HEK293 (cell line): Measurements from ENCODE around the gene TJP3.

Experiments used
- CTCF ChIA-PET: fragments of 350-600 bp; formaldehyde crosslinking; extraction: SDS; loops from one replicate; lab custom pipeline; 2021; ENCODE audit warnings: antibody characterized with exemption; lab: Yijun Ruan, JAX
- POLR2A ChIA-PET: fragments of 300-600 bp; formaldehyde crosslinking; extraction: SDS; loops from one replicate; lab custom pipeline; 2020; ENCODE audit warnings: antibody characterized with exemption, inconsistent platforms; lab: Yijun Ruan, JAX
- H3K27ac ChIP-seq: fragments of 200-500 bp; sonication (Bioruptor generic); 2 replicates; pipeline ENCODE4 v1.5.1; 2014; ENCODE audit warnings: low read depth, low read length, control low read depth, inconsistent platforms; ENCODE audit errors: extremely low read depth
- H3K36me3 ChIP-seq, 2 experiments: fragments of 200-500 bp in 1 of 2; sonication (Bioruptor generic) in 1 of 2; 1 replicate in 1 of 2; 2 replicates in 1 of 2; pipeline ENCODE4 v1.5.1; 2014 to 2017; ENCODE audit warnings: inconsistent platforms in 2 of 2, low read length in 2 of 2; ENCODE audit not compliant: control insufficient read depth in 2 of 2, insufficient read depth in 1 of 2
- H3K4me1 ChIP-seq: fragments of 200-500 bp; sonication (Bioruptor generic); 2 replicates; pipeline ENCODE4 v1.5.1; 2014; ENCODE audit warnings: mild to moderate bottlenecking, low read length, inconsistent platforms; ENCODE audit not compliant: control insufficient read depth, insufficient read depth
- H3K4me3 ChIP-seq: 2 replicates; pipeline ENCODE4 v1.5.1; 2011; ENCODE audit warnings: low read depth, mild to moderate bottlenecking, control low read depth, low read length, moderate library complexity
- H3K9me3 ChIP-seq: fragments of 200-500 bp; sonication (Bioruptor generic); 2 replicates; pipeline ENCODE4 v1.5.1; 2014; ENCODE audit warnings: low read depth, low read length, inconsistent platforms; ENCODE audit not compliant: control insufficient read depth, insufficient read depth
- ATF2 ChIP-seq: fragments of 450-650 bp; formaldehyde crosslinking; IDR thresholded peaks from 2 replicates; pipeline ENCODE4 v1.5.1; 2016; ENCODE audit warnings: missing biosample characterization, missing genetic modification characterization, low read depth
- BCL11B ChIP-seq: fragments of 450-650 bp; formaldehyde crosslinking; IDR thresholded peaks from 2 replicates; pipeline ENCODE4 v1.5.1; 2016; ENCODE audit warnings: low read depth, missing biosample characterization, missing genetic modification characterization
- FEZF1 ChIP-seq: fragments of 450-650 bp; formaldehyde crosslinking; IDR thresholded peaks from 2 replicates; pipeline ENCODE4 v1.5.1; 2016; ENCODE audit warnings: missing biosample characterization, missing genetic modification characterization
- HOXA7 ChIP-seq: sonication (generic); formaldehyde crosslinking; IDR thresholded peaks from 2 replicates; pipeline ENCODE4 v1.8.1; 2022; ENCODE audit warnings: missing genetic modification reagents, borderline replicate concordance
- IKZF3 ChIP-seq: fragments of 450-650 bp; IDR thresholded peaks from 2 replicates; pipeline ENCODE4 v1.5.0; 2018; ENCODE audit warnings: missing biosample characterization, mild to moderate bottlenecking, missing genetic modification characterization, moderate library complexity
- INSM2 ChIP-seq: fragments of 450-650 bp; formaldehyde crosslinking; IDR thresholded peaks from 2 replicates; pipeline ENCODE4 v1.5.1; 2016; ENCODE audit warnings: missing biosample characterization, missing genetic modification characterization
- PATZ1 ChIP-seq: fragments of 450-650 bp; formaldehyde crosslinking; IDR thresholded peaks from 2 replicates; pipeline ENCODE4 v1.5.1; 2016; ENCODE audit warnings: missing biosample characterization, missing genetic modification characterization
- ZBTB49 ChIP-seq: fragments of 450-650 bp; formaldehyde crosslinking; IDR thresholded peaks from 2 replicates; pipeline ENCODE4 v1.5.1; 2016; ENCODE audit warnings: missing biosample characterization, missing genetic modification characterization, low read depth
- ZFP37 ChIP-seq: fragments of 450-650 bp; formaldehyde crosslinking; IDR thresholded peaks from 2 replicates; pipeline ENCODE4 v1.5.1; 2016; ENCODE audit warnings: missing biosample characterization, missing genetic modification characterization
- ZNF112 ChIP-seq: fragments of 450-650 bp; formaldehyde crosslinking; IDR thresholded peaks from 2 replicates; pipeline ENCODE4 v1.5.0; 2017; ENCODE audit warnings: missing biosample characterization, missing genetic modification characterization
- ZNF138 ChIP-seq: fragments of 450-650 bp; formaldehyde crosslinking; IDR thresholded peaks from 2 replicates; pipeline ENCODE4 v1.5.1; 2016; ENCODE audit warnings: missing biosample characterization, missing genetic modification characterization, borderline replicate concordance
- ZNF19 ChIP-seq: fragments of 450-650 bp; formaldehyde crosslinking; IDR thresholded peaks from 2 replicates; pipeline ENCODE4; 2016; ENCODE audit warnings: missing biosample characterization, missing genetic modification characterization, low read depth
- ZNF2 ChIP-seq: fragments of 450-650 bp; formaldehyde crosslinking; IDR thresholded peaks from 2 replicates; pipeline ENCODE4 v1.5.1; 2016; ENCODE audit warnings: missing biosample characterization, missing genetic modification characterization
- ZNF202 ChIP-seq: fragments of 450-650 bp; formaldehyde crosslinking; IDR thresholded peaks from 2 replicates; pipeline ENCODE4 v1.5.1; 2016; ENCODE audit warnings: missing biosample characterization, missing genetic modification characterization, borderline replicate concordance
- ZNF248 ChIP-seq: fragments of 450-650 bp; formaldehyde crosslinking; IDR thresholded peaks from 2 replicates; pipeline ENCODE4 v1.5.1; 2017; ENCODE audit warnings: missing biosample characterization, missing genetic modification characterization
- ZNF37A ChIP-seq: fragments of 450-650 bp; IDR thresholded peaks from 2 replicates; pipeline ENCODE4 v1.5.1; 2018; ENCODE audit warnings: missing biosample characterization, missing genetic modification characterization
- ZNF48 ChIP-seq: fragments of 450-650 bp; formaldehyde crosslinking; IDR thresholded peaks from 2 replicates; pipeline ENCODE4 v1.5.1; 2016; ENCODE audit warnings: missing biosample characterization, missing genetic modification characterization
- ZNF488 ChIP-seq: fragments of 450-650 bp; formaldehyde crosslinking; IDR thresholded peaks from 2 replicates; pipeline ENCODE4 v1.5.1; 2016; ENCODE audit warnings: missing biosample characterization, missing genetic modification characterization
- ZNF558 ChIP-seq: fragments of 450-650 bp; formaldehyde crosslinking; IDR thresholded peaks from 2 replicates; pipeline ENCODE4 v1.5.1; 2016; ENCODE audit warnings: missing biosample characterization, missing genetic modification characterization
- ZNF585B ChIP-seq: fragments of 450-650 bp; formaldehyde crosslinking; IDR thresholded peaks from 2 replicates; pipeline ENCODE4 v1.5.1; 2016; ENCODE audit warnings: missing biosample characterization, missing genetic modification characterization
- ZNF600 ChIP-seq: fragments of 450-650 bp; formaldehyde crosslinking; IDR thresholded peaks from 2 replicates; pipeline ENCODE4 v1.5.1; 2016; ENCODE audit warnings: missing biosample characterization, missing genetic modification characterization
- ZNF830 ChIP-seq: fragments of 450-650 bp; IDR thresholded peaks from 2 replicates; pipeline ENCODE4 v1.5.0; 2018; ENCODE audit warnings: missing biosample characterization, missing genetic modification characterization, low read depth, mild to moderate bottlenecking, moderate library complexity

TJP3 gene

GRCh38 chr19:3762130-3762473 lies 53.9 kb downstream of the TJP3 start:
- H3K4me1 ChIP-seq = no peaks in the 10 kb centered on the region; the same call in 1 of the 2 replicates
- H3K4me3 ChIP-seq = no peak overlapping the region
- H3K36me3 ChIP-seq = peaks cover 5 to 29% of the 10 kb centered on the region in 2 experiments; a peak in 2 of 3 replicates
- TF ChIP-seq ZBTB49 (tag by site-specific recombination) = no peak
- no peak for TF ChIP-seq ZNF48 (tag by site-specific recombination)
- no peak for TF ChIP-seq ZNF138 (tag by site-specific recombination)
- TF ChIP-seq ZNF585B (tag by site-specific recombination) = no peak
- H3K27ac ChIP-seq = peak overlapping the region; percentile 68
- H3K9me3 ChIP-seq = no peaks in the 10 kb centered on the region
- CTCF ChIA-PET = interaction anchor here (0.6 to 1.4 kb wide), 8 partner anchors 12 to 154 kb away, joined by 3 to 9 read pairs (median 4); no protein-coding TSS in a partner anchor
- POLR2A ChIA-PET = interaction anchor here (0.9 to 2.4 kb wide), 15 partner anchors 9 to 581 kb away, joined by 3 to 10 read pairs (median 5); partner anchors contain the start of genes DAPK3, EEF2, MPND and PIP5K1C

- H3K4me3 ChIP-seq = peak within 1 kb of the TSS; percentile 96
- no peaks in the 10 kb centered on the region for H3K9me3 ChIP-seq
- peak within 1 kb of the TSS; percentile 68 for H3K27ac ChIP-seq
- no peaks in the 10 kb centered on the region; the same call in 1 of the 2 replicates for H3K4me1 ChIP-seq
- POLR2A ChIA-PET = interaction anchor here (0.6 to 2.4 kb wide), 23 partner anchors 8 to 580 kb away, joined by 3 to 10 read pairs (median 4); partner anchors contain the start of genes DAPK3, EEF2, MPND and PIP5K1C
- H3K36me3 ChIP-seq = peaks cover 0 to 33% of the 10 kb centered on the region in 2 experiments; a peak in 2 of 3 replicates
- CTCF ChIA-PET = interaction anchor here (0.5 to 1.4 kb wide), 12 partner anchors 12 to 444 kb away, joined by 3 to 9 read pairs (median 4); no protein-coding TSS in a partner anchor
- TF ChIP-seq ZNF558 (tag by site-specific recombination) (peak; percentile 73; the same call in 1 of the 2 replicates), HOXA7 (CRISPR knock-in tag) (no peak), ZNF248 (tag by site-specific recombination) (no peak), IKZF3 (tag by site-specific recombination) (peak; percentile 56; the same call in 1 of the 2 replicates), ZNF830 (no peak), INSM2 (0 out of 2 replicates have a peak, but pooled peaks have one; percentile 15), ZFP37 (tag by site-specific recombination) (no peak), BCL11B (tag by site-specific recombination) (no peak), ZNF37A (tag by site-specific recombination) (no peak), ZNF202 (tag by site-specific recombination) (no peak), PATZ1 (peak; percentile 95), ZNF488 (tag by site-specific recombination) (no peak), ATF2 (tag by site-specific recombination) (peak; percentile 85), FEZF1 (tag by site-specific recombination) (no peak), ZNF112 (no peak), ZNF600 (tag by site-specific recombination) (peak; percentile 93), ZNF2 (tag by site-specific recombination) (peak; percentile 85), ZNF19 (tag by site-specific recombination) (no peak)
Observed at GRCh38 chr19:3762501-3763459, 54.6 kb downstream of the TJP3 start, which contains the start of gene MRPL54. TSS of gene MRPL54 (plus strand) at chr19:3762682. CDS start at chr19:3762701, 19 bp downstream.
